Measurements from ENCODE around the gene PPP3R1.
"Not testable (repeated sequence)": the region's sequence is repeated elsewhere in the genome, so short reads cannot be mapped to it uniquely, and the experiment has no call there.

The PPP3R1 gene

GRCh38 chr2:68185541-68186164 lies 66.7 kb downstream of the PPP3R1 start:
- DNase-seq = peak; percentile 32

GRCh38 chr2:68182902-68183301 lies 69.4 kb downstream of the PPP3R1 start:
- no peak for DNase-seq

- no peak for DNase-seq
These were observed 73.2 kb downstream of the PPP3R1 start for GRCh38 chr2:68178954-68179627.

GRCh38 chr2:68178432-68178831 lies 73.9 kb downstream of the PPP3R1 start:
- no peak for DNase-seq

GRCh38 chr2:68177541-68177940 lies 74.8 kb downstream of the PPP3R1 start:
- no peak for DNase-seq

- DNase-seq = no peak
These were observed 75.7 kb downstream of the PPP3R1 start for GRCh38 chr2:68176657-68177056.

GRCh38 chr2:68175210-68175609 lies 77.1 kb downstream of the PPP3R1 start:
- DNase-seq = not testable (repeated sequence)

- DNase-seq = no peak
These were observed 79.2 kb downstream of the PPP3R1 start for GRCh38 chr2:68172990-68173700.

- DNase-seq = no peak
These were observed 79.8 kb downstream of the PPP3R1 start for GRCh38 chr2:68172521-68172920.

- DNase-seq = no peak
These were observed 80.6 kb downstream of the PPP3R1 start for GRCh38 chr2:68171684-68172083.

GRCh38 chr2:68171146-68171545 lies 81.2 kb downstream of the PPP3R1 start:
- no peak for DNase-seq

GRCh38 chr2:68169308-68169707 lies 83.0 kb downstream of the PPP3R1 start:
- no peak for DNase-seq

GRCh38 chr2:68167186-68167585 lies 85.1 kb downstream of the PPP3R1 start:
- no peak for DNase-seq

GRCh38 chr2:68163641-68164040 lies 88.7 kb downstream of the PPP3R1 start:
- DNase-seq = no peak

GRCh38 chr2:68158134-68158447 lies 94.2 kb downstream of the PPP3R1 start:
- DNase-seq = no peak

GRCh38 chr2:68157402-68158133 lies 94.8 kb downstream of the PPP3R1 start, which contains the start of gene PNO1:
PNO1 (plus strand) TSS chr2:68157888; CDS start chr2:68157935, 47 bp downstream.
- peak; percentile 93 for DNase-seq

- DNase-seq = no peak
These were observed 95.3 kb downstream of the PPP3R1 start for GRCh38 chr2:68157002-68157401.

- no peak for DNase-seq
These were observed 95.9 kb downstream of the PPP3R1 start for GRCh38 chr2:68156419-68156818.

GRCh38 chr2:68155618-68156017 lies 96.7 kb downstream of the PPP3R1 start:
- DNase-seq = no peak

GRCh38 chr2:68152681-68153347 lies 99.5 kb downstream of the PPP3R1 start:
- DNase-seq = no peak

GRCh38 chr2:68151037-68151436 lies 101.3 kb downstream of the PPP3R1 start:
- no peak for DNase-seq

GRCh38 chr2:68141875-68142274 lies 110.5 kb downstream of the PPP3R1 start:
- DNase-seq = no peak
